ENCODE data around the gene A2ML1.

Gene A2ML1

GRCh38 chr12:8832500-8832899 lies 10.1 kb downstream of the A2ML1 start:
- no peak for DNase-seq (ENCODE audit: extremely low read depth, low read depth)
- no peak overlapping the region for H3K4me3 ChIP-seq (replicated peaks; ENCODE audit: low read depth, low read length)
- no peak for TF ChIP-seq CTCF (IDR thresholded peaks at IDR 0.05; ENCODE audit: low read depth, low read length, missing control alignments)

DNA sequence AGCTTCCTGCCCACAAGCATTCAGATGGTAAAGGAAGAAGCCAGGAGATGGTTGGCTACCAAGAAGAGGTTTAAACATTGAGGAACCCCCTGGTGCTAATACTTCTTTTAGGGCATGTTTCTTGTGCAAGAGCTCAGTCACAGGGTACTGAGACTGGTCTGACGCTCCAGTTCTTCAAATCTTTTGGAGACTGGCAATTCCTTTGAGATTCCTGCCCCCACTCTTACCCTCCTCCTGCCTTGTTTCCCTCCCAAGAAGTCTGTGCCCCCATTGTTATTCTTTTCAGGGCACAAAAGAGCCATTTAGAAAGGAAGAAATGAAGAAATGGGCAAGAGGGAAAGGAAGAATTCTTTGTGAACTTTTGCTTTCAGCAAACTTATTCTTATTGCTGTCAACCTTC lies 11.8 kb downstream of the A2ML1 start:
- TF ChIP-seq CTCF (IDR thresholded peaks at IDR 0.05; ENCODE audit: low read depth, low read length, missing control alignments): no peak
- H3K4me3 ChIP-seq (replicated peaks; ENCODE audit: low read depth, low read length): no peak overlapping the region
- DNase-seq (ENCODE audit: extremely low read depth, low read depth): no peak

DNA sequence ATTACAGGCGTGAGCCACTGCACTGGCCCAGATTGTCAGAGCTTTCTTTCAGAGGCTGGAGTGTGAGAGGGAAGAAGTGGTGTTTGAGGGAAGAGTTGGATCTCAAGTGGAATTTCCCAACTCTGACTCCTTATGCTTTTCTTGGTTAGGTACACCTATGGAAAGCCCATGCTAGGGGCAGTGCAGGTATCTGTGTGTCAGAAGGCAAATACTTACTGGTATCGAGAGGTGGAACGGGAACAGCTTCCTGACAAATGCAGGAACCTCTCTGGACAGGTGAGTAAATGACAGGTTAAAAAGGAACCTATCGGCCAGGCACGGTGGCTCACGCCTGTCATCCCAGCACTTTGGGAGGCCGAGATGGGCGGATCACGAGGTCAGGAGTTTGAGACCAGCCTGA lies 14.9 kb downstream of the A2ML1 start:
- no peak overlapping the region for H3K4me3 ChIP-seq (replicated peaks; ENCODE audit: low read depth, low read length)
- no peak for DNase-seq (ENCODE audit: extremely low read depth, low read depth)
- TF ChIP-seq CTCF (IDR thresholded peaks at IDR 0.05; ENCODE audit: low read depth, low read length, missing control alignments): no peak

DNA sequence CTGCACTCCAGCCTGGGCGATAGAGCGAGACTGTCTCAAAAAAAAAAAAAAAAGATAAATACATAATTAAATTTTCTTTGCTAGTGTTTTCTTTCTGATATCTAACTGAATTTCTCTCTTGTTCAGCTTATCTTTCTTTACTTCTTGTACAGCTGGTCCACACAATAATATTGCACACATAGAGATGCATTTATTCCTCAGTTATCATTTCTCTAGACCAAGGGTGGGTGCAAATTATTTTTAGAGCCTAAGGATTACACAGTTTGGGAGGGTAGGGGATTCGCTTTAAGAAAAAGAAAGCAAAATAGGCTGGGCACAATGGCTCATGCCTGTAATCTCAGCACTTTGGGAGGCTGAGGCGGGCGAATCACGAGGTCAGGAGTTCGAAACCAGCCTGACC lies 17.9 kb downstream of the A2ML1 start:
- DNase-seq (ENCODE audit: extremely low read depth, low read depth): no peak
- TF ChIP-seq CTCF (IDR thresholded peaks at IDR 0.05; ENCODE audit: low read depth, low read length, missing control alignments): no peak

GRCh38 chr12:8840938-8841633 lies 18.7 kb downstream of the A2ML1 start:
- TF ChIP-seq CTCF (IDR thresholded peaks at IDR 0.05; ENCODE audit: low read depth, low read length, missing control alignments): no peak
- no peak overlapping the region for H3K4me3 ChIP-seq (replicated peaks; ENCODE audit: low read depth, low read length)
- DNase-seq (ENCODE audit: extremely low read depth, low read depth): no peak

More for the DNA sequence above, 17.9 kb downstream of the A2ML1 start:
- no peak overlapping the region for H3K4me3 ChIP-seq (replicated peaks; ENCODE audit: low read depth, low read length)

DNA sequence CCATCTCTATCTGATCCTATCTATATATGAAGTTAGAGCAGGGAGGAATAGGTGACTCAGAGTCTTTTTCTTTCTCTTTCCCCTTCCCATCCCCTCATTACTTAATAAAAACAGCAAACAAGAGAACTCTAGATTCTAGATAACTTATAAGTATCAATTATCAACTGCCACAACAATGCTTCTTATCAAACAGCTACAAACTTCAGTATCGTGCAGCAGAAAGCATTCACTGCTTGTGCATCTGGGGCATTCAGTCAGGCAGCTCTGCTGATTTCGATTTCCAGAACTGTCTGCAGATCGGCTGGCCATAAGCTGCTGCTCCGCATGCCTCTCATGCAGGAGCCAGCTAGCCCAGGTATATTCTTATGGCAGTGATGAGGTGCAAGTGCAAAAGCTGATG lies 19.4 kb downstream of the A2ML1 start:
- TF ChIP-seq CTCF (IDR thresholded peaks at IDR 0.05; ENCODE audit: low read depth, low read length, missing control alignments): no peak
- DNase-seq (ENCODE audit: extremely low read depth, low read depth): no peak
- H3K4me3 ChIP-seq (replicated peaks; ENCODE audit: low read depth, low read length): no peak overlapping the region

GRCh38 chr12:8844665-8845064 lies 22.2 kb downstream of the A2ML1 start:
- no peak for DNase-seq (ENCODE audit: extremely low read depth, low read depth)
- no peak overlapping the region for H3K4me3 ChIP-seq (replicated peaks; ENCODE audit: low read depth, low read length)
- TF ChIP-seq CTCF (IDR thresholded peaks at IDR 0.05; ENCODE audit: low read depth, low read length, missing control alignments): no peak
